ENCODE data around the gene FOXD2. TPM values are rescaled to one million over a fixed set of nuclear protein-coding genes. Genes with fewer than 3 reads are reported as not detected.

FOXD2 gene
- total RNA-seq, 2 experiments from 2014 or later: 0.11 to 0.18 TPM

- DNase-seq (no peak), ATAC-seq (no peak)
- TF ChIP-seq CTCF (IDR thresholded peaks at IDR 0.05): no peak
- ChIA-PET POLR2A (no interaction called here), CTCF (no interaction called here)
- Mint-ChIP-seq H3K27me3 (peaks cover 20% of the 10 kb centered on the region), H3K9me3 (no peaks in the 10 kb centered on the region), H3K4me1 (ENCODE audit: low read depth) (no peaks in the 10 kb centered on the region), H3K36me3 (ENCODE audit: low read depth) (no peaks in the 10 kb centered on the region), H3K4me3 (no peak overlapping the region), H3K27ac (no peak overlapping the region)
- intact Hi-C loops (cut with micrococcal nuclease): no loop called here
Measured at GRCh38 chr1:47479664-47480063, 41.8 kb downstream of the FOXD2 start.

- no peak overlapping the region for H3K4me3 Mint-ChIP-seq
Measured at GRCh38 chr1:47481936-47482335, 44.1 kb downstream of the FOXD2 start.

GRCh38 chr1:47482786-47483185 lies 44.9 kb downstream of the FOXD2 start:
- Mint-ChIP-seq H3K36me3 (ENCODE audit: low read depth) (no peaks in the 10 kb centered on the region), H3K27me3 (peaks cover 17% of the 10 kb centered on the region), H3K9me3 (no peaks in the 10 kb centered on the region), H3K4me3 (no peak overlapping the region), H3K27ac (no peak overlapping the region), H3K4me1 (ENCODE audit: low read depth) (no peaks in the 10 kb centered on the region)
- ATAC-seq (no peak), DNase-seq (no peak)
- no peak for TF ChIP-seq CTCF (IDR thresholded peaks at IDR 0.05)
- POLR2A ChIA-PET: no interaction called here
- CTCF ChIA-PET: no interaction called here
- intact Hi-C loops (cut with micrococcal nuclease): no loop called here

More at GRCh38 chr1:47481936-47482335, 44.1 kb downstream of the FOXD2 start:
- Mint-ChIP-seq H3K27ac (no peak overlapping the region), H3K4me1 (ENCODE audit: low read depth) (no peaks in the 10 kb centered on the region), H3K9me3 (no peaks in the 10 kb centered on the region), H3K36me3 (ENCODE audit: low read depth) (no peaks in the 10 kb centered on the region), H3K27me3 (peaks cover 19% of the 10 kb centered on the region)
- ATAC-seq (no peak), DNase-seq (no peak)
- intact Hi-C loops (cut with micrococcal nuclease): no loop called here
- ChIA-PET POLR2A (no interaction called here), CTCF (no interaction called here)
- no peak for TF ChIP-seq CTCF (IDR thresholded peaks at IDR 0.05)

GRCh38 chr1:47483651-47484050 lies 45.8 kb downstream of the FOXD2 start:
- TF ChIP-seq CTCF (IDR thresholded peaks at IDR 0.05): no peak
- DNase-seq (no peak), ATAC-seq (no peak)
- POLR2A ChIA-PET: no interaction called here
- Mint-ChIP-seq H3K27me3 (peaks cover 17% of the 10 kb centered on the region), H3K4me3 (no peak overlapping the region), H3K4me1 (ENCODE audit: low read depth) (no peaks in the 10 kb centered on the region), H3K36me3 (ENCODE audit: low read depth) (no peaks in the 10 kb centered on the region), H3K27ac (no peak overlapping the region), H3K9me3 (no peaks in the 10 kb centered on the region)
- intact Hi-C loops (cut with micrococcal nuclease): no loop called here
- CTCF ChIA-PET: interaction anchor here (1.3 kb wide), 1 partner anchor 46 kb away, joined by 3 read pairs; the partner anchor contains the start of gene FOXD2

- Mint-ChIP-seq H3K4me3 (no peak overlapping the region), H3K9me3 (no peaks in the 10 kb centered on the region), H3K27ac (no peak overlapping the region), H3K36me3 (ENCODE audit: low read depth) (no peaks in the 10 kb centered on the region), H3K4me1 (ENCODE audit: low read depth) (no peaks in the 10 kb centered on the region), H3K27me3 (peaks cover 17% of the 10 kb centered on the region)
- DNase-seq (no peak), ATAC-seq (no peak)
- intact Hi-C loops (cut with micrococcal nuclease): no loop called here
- CTCF ChIA-PET: no interaction called here
- POLR2A ChIA-PET: no interaction called here
- no peak for TF ChIP-seq CTCF (IDR thresholded peaks at IDR 0.05)
Measured at GRCh38 chr1:47485817-47486216, 48.0 kb downstream of the FOXD2 start.
